DND-41 (cell line): ENCODE results near the gene RGS6.

Source experiments
- ATAC-seq: fragments of 200-7000 bp; cut with Tn5 transposase; 3 replicates; pipeline ENCODE4 v1.9.1; 2021; ENCODE audit warnings: low read depth; ENCODE audit not compliant: insufficient read depth
- DNase-seq: peaks from one replicate; pipeline ENCODE4 v3.0.0-alpha.2; 2020
- H2AFZ ChIP-seq: 2 replicates; pipeline ENCODE4 v1.6.0; 2012; ENCODE audit warnings: low read depth, low read length
- H3K27ac ChIP-seq: 2 replicates; pipeline ENCODE4 v1.5.1; 2012; ENCODE audit warnings: low read length, inconsistent platforms
- H3K27me3 ChIP-seq: fragments of 200-600 bp; sonication (generic); 2 replicates; pipeline ENCODE4 v1.6.0; 2012; ENCODE audit warnings: low read length, mild to moderate bottlenecking, inconsistent platforms; ENCODE audit not compliant: insufficient read depth, poor library complexity
- H3K36me3 ChIP-seq: 2 replicates; pipeline ENCODE4 v1.5.1; 2012; ENCODE audit warnings: low read length, inconsistent platforms; ENCODE audit not compliant: insufficient read depth
- H3K4me1 ChIP-seq: 2 replicates; pipeline ENCODE4 v1.5.1; 2012; ENCODE audit warnings: mild to moderate bottlenecking, low read length; ENCODE audit not compliant: insufficient read depth
- H3K4me2 ChIP-seq: 2 replicates; pipeline ENCODE4 v1.6.0; 2012; ENCODE audit warnings: mild to moderate bottlenecking, moderate library complexity, low read length, inconsistent platforms; ENCODE audit not compliant: insufficient read depth
- H3K4me3 ChIP-seq, 2 experiments: fragments of 200-600 bp in 1 of 2; shearing (Covaris generic) in 1 of 2; 2 replicates each; pipeline ENCODE4 v1.5.1; 2012 to 2016; ENCODE audit warnings: inconsistent platforms in 2 of 2, low read length in 2 of 2, mild to moderate bottlenecking in 2 of 2, low read depth in 1 of 2, moderate library complexity in 1 of 2
- H3K79me2 ChIP-seq: 2 replicates; pipeline ENCODE4 v1.6.0; 2012; ENCODE audit warnings: low read length, inconsistent platforms; ENCODE audit not compliant: insufficient read depth
- H3K9ac ChIP-seq: 2 replicates; pipeline ENCODE4 v1.6.0; 2012; ENCODE audit warnings: low read depth, mild to moderate bottlenecking, inconsistent platforms, low read length, moderate library complexity
- H3K9me3 ChIP-seq: 2 replicates; pipeline ENCODE4 v1.5.1; 2012; ENCODE audit warnings: low read length, moderate library complexity, mild to moderate bottlenecking, inconsistent platforms; ENCODE audit not compliant: insufficient read depth, severe bottlenecking
- H4K20me1 ChIP-seq: 2 replicates; pipeline ENCODE4 v1.6.0; 2012; ENCODE audit warnings: low read length; ENCODE audit not compliant: insufficient read depth
- CTCF ChIP-seq: IDR thresholded peaks from 2 replicates; pipeline ENCODE4 v1.5.1; 2012; ENCODE audit warnings: borderline replicate concordance, low read length, moderate library complexity, mild to moderate bottlenecking; ENCODE audit not compliant: poor library complexity, severe bottlenecking; ENCODE audit errors: extremely low read depth
- EZH2 ChIP-seq: IDR thresholded peaks from 3 replicates; pipeline ENCODE4 v1.6.1; 2012; ENCODE audit warnings: borderline replicate concordance, low read depth, mild to moderate bottlenecking, moderate library complexity, low read length, inconsistent platforms; ENCODE audit not compliant: severe bottlenecking

Gene RGS6

GRCh38 chr14:72129291-72129690, 197.1 kb downstream of the RGS6 start:
- ATAC-seq (no peak), DNase-seq (no peak)
- H3K4me3 ChIP-seq = no peak overlapping the region
- H3K79me2 ChIP-seq = no peaks in the 10 kb centered on the region
- H3K9me3 ChIP-seq = peaks cover 4% of the 10 kb centered on the region
- H2AFZ ChIP-seq = no peak overlapping the region
- H3K4me1 ChIP-seq = no peaks in the 10 kb centered on the region
- no peak overlapping the region for H3K9ac ChIP-seq
- TF ChIP-seq EZH2 = no peak
- TF ChIP-seq CTCF = no peak
- peaks cover 24% of the 10 kb centered on the region for H3K27me3 ChIP-seq
- H4K20me1 ChIP-seq = no peaks in the 10 kb centered on the region
- H3K27ac ChIP-seq = no peak overlapping the region
- no peak overlapping the region for H3K4me2 ChIP-seq
- no peaks in the 10 kb centered on the region for H3K36me3 ChIP-seq

DNA sequence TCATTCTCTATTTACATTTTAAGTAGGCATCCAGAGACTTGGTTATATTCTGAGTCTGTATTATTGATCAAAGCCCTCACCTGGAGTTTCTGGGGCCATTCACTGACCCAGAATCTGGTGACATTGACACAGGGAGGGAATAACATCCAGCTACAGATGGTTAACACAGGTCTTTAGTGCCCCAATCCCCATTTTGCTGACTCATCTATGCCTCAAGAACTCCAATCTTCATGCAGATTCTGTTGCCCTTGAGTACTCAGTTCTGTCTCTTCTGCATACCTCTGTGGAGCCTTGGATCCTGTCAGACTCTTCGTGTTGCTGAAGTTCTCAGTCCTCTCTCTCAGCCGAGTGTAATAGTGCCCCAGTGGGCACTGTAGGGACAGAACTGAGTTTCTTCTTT, 208.9 kb downstream of the RGS6 start:
- H3K27me3 ChIP-seq = no peaks in the 10 kb centered on the region
- no peaks in the 10 kb centered on the region for H3K9me3 ChIP-seq
- no peak overlapping the region for H3K4me3 ChIP-seq
- H3K4me1 ChIP-seq = no peaks in the 10 kb centered on the region
- DNase-seq (no peak), ATAC-seq (no peak)
- no peak for TF ChIP-seq CTCF
- no peak for TF ChIP-seq EZH2
- no peak overlapping the region for H3K27ac ChIP-seq
- H4K20me1 ChIP-seq = no peaks in the 10 kb centered on the region
- no peak overlapping the region for H2AFZ ChIP-seq
- H3K4me2 ChIP-seq = no peak overlapping the region
- no peak overlapping the region for H3K9ac ChIP-seq
- no peaks in the 10 kb centered on the region for H3K36me3 ChIP-seq
- H3K79me2 ChIP-seq = no peaks in the 10 kb centered on the region

DNA sequence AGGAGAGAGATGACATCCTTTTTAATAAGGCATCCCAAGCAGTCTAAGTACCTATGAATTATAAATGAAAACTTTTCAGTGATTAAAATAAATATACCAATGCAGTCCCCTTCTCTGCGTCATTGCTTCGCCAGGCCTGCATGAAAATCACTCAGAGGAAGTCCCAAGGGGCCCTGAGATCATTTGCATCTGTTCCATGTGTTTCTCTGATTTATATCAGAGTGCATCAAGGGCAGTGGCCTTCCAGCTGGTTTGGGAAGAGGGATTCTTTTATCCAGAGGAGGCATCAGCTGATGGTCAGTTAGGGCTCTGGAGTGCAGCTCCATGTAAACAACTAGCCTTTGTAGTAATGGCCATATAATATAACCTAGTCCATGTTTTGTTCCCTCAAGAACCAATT, 210.1 kb downstream of the RGS6 start:
- no peak for ATAC-seq
- TF ChIP-seq EZH2 (no peak), CTCF (no peak)
- H3K27ac ChIP-seq = no peak overlapping the region
- H4K20me1 ChIP-seq = no peaks in the 10 kb centered on the region
- H3K79me2 ChIP-seq = no peaks in the 10 kb centered on the region
- no peaks in the 10 kb centered on the region for H3K9me3 ChIP-seq
- H3K9ac ChIP-seq = no peak overlapping the region
- H2AFZ ChIP-seq = no peak overlapping the region
- no peaks in the 10 kb centered on the region for H3K4me1 ChIP-seq
- H3K27me3 ChIP-seq = no peaks in the 10 kb centered on the region
- no peak for DNase-seq
- no peak overlapping the region for H3K4me2 ChIP-seq
- H3K36me3 ChIP-seq = no peaks in the 10 kb centered on the region
- no peak overlapping the region for H3K4me3 ChIP-seq

GRCh38 chr14:72146241-72146640, 214.0 kb downstream of the RGS6 start:
- no peaks in the 10 kb centered on the region for H3K9me3 ChIP-seq
- no peaks in the 10 kb centered on the region for H4K20me1 ChIP-seq
- no peak for DNase-seq
- no peaks in the 10 kb centered on the region for H3K27me3 ChIP-seq
- H2AFZ ChIP-seq = no peak overlapping the region
- H3K4me1 ChIP-seq = no peaks in the 10 kb centered on the region
- H3K79me2 ChIP-seq = no peaks in the 10 kb centered on the region
- no peaks in the 10 kb centered on the region for H3K36me3 ChIP-seq
- H3K9ac ChIP-seq = no peak overlapping the region
- no peak overlapping the region for H3K4me2 ChIP-seq
- no peak overlapping the region for H3K27ac ChIP-seq
- ATAC-seq = no peak
- no peak for TF ChIP-seq CTCF
- no peak for TF ChIP-seq EZH2
- H3K4me3 ChIP-seq = no peak overlapping the region
